GM19023 (cell line): Measurements from ENCODE around the gene SINHCAF.
"Not testable (repeated sequence)": the region's sequence is repeated elsewhere in the genome, so short reads cannot be mapped to it uniquely, and the experiment has no call there.

ENCODE experiments used
- ATAC-seq: cut with Tn5 transposase; IDR thresholded peaks from one replicate; pipeline ENCODE4 v1.9.1; 2021; ENCODE audit warnings: mild to moderate bottlenecking, moderate library complexity; ENCODE audit not compliant: unreplicated experiment

SINHCAF gene, protein sequence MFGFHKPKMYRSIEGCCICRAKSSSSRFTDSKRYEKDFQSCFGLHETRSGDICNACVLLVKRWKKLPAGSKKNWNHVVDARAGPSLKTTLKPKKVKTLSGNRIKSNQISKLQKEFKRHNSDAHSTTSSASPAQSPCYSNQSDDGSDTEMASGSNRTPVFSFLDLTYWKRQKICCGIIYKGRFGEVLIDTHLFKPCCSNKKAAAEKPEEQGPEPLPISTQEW

DNA sequence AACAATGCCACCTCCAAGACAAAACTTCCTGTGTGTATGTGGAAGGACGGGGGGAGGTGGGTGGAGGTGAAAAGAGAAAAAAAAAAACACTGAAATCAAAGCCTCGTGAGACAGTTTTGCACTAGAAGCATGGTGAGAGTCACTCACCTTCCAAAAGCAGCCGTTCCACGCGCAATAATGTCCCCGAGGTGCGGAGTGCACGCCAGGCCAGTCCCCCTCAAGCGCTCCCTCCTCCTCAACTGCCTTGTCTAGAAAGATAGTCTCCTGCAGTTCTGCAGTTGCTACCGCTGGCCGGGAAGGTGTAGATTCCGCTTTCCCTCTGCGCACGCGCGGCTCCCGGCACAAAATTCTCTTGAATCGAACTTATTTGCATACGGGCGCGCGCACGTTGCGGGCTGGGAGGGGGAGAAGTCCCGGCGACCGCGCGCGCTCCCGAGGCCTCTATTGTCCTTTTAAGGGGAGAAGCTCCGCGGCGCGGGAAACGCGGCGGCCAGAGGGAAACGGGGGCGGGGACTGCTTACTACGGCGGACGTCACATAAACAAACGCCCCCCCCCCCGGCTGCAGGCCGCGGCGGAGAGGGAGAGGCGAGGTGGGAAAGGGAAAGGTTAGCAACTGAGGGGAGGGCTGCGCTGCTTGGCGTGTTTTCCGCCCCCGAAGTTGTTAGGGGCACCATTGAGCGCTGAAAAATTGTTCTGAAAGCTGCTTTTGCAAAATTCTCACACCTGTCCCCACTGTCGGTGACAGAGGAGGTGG is at the start of gene SINHCAF:
TSS of gene SINHCAF (minus strand) at position 274 of the 755 bp plus-strand sequence. CDS start 27,946 bp downstream, outside the sequence.
- peak; percentile 51 for ATAC-seq

DNA sequence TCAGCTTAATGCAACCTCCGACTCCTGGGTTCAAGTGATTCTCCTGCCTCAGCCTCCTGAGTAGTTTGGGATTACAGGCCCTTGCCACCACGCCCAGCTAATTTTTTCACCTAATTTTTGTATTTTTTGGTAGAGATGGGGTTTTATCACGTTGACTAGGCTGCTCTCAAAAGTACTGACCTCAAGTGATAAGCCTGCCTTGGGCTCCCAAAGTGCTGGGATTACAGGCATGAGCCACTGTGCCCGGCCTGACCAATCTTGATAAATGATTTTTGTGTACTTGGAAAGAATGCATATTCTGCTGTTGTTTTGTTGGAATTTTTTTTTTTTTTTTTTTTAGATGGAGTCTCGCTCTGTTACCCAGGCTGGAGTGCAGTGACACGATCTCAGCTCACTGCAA is 49.5 kb upstream of the SINHCAF start:
- ATAC-seq, result not testable (repeated sequence)

DNA sequence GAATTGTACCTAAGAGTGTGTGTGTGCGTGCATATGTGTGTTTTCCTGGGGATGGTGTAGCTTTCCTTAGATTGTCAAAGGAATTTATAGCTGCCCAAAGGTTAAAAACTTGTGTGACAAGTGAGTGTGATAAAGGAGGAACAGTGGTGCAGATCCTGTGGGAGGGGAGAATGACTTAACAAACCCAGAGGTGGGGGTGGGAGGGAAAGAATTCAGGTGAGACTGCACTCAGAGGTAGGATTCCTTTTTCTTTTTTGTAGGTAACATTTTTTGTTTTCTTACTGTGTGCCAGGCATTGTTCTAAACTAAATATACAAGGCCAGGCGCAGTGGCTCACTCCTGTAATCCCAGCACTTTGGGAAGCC is 45.3 kb upstream of the SINHCAF start:
- no peak for ATAC-seq

DNA sequence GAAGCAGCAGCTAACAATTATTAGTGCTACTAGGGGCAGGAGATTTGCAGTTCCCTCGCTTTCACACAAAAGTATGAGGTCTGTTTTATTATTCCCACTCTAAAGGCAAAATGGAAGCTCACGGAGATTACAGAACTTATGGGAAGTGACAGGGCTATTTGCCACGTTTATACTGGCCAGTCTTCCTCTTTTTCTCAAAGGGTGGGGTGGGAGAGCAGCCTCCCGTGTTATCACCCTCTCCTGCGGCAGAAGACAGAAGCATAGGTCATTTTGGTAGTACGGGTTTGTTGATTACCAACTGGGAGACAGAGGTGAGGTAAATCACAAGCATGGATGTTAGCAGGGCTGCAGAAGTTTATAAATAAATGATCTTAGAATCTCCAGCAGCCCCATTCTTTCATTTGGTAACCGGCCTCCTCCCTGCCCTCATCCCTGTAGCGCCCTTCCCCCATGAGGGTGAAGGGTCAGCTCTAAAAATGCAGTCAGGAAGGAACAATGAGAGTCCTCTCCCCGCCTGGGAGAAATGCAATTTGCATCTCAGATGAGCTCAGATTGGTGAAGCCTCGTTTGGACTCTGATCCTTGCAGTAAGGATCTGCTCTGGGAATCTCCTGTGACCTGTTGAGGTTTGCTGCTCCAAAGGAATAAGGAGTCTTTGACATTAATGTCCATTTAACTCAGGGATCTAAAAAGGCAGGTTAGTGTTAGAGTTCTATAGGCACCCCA is 44.7 kb upstream of the SINHCAF start:
- no peak for ATAC-seq

DNA sequence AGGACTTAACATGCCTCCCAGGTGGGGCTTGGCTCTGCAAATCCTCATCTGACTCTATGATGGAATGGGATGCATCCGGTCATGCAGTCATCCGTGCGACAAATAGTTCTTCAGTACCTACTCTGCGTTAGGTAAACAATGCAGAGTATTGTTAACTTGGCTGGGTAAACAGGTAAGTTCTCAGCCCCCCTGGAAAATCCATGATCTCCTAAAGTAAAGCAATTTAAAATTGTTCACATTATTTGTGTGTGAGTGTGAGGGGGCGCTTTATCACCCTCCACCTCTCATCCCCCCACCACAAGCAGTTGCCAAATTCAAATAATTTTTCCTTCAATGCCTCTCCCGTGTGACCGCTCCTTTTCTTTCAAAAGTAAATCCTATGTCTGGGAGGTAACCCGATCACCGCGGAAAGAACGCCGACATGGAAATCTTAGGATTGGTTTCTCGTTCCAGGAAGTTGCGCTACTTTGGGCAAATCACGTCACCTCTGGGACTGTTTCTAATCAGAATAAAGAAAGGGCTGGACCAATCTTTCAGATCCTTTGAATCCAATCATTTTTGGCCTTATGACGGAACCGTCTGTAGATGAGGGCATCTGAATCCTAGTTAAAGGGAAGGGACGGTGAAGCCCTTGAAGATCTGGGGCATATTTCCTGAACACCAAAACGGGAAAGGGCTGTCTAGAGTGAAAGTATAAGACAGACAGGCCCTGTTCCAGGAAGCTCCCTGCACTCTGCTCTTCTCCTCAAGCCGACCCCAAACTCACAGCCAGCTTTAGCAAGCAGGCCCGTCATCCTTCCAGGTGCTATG is 44.0 kb upstream of the SINHCAF start:
- ATAC-seq, result no peak

DNA sequence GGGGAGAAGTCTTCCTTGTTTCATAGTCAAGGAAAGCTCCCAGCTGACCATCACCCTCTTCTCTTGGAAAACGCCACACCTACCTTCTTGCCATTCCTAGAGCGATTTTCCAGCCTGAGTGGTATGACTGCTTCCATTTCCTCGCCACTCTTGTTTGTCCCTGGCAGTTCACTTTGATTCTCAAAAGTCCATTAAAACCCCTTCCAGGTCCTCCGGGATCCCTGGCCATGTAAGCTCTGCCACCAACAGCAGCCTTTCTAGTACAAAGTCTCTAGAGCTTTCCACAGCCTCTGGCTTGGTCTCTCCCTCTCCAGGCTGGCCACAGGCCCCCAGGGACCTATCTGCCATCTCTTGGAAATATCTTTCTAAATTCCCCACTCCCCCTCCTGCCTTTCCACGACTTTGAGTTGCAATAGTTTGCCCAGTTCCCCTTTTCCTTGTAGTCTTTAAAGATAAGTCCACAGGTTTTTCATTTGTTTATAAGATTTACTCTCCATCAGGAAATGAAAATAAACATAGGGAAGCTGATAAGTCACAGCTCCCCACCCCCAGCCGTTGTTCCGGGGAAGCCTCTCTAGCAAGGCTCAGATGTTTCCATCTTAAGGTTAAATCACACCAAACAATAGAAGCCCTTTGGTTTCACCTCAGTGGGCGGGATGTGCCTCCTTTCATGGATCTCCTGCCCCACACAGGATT is 42.9 kb upstream of the SINHCAF start:
- ATAC-seq, result no peak

DNA sequence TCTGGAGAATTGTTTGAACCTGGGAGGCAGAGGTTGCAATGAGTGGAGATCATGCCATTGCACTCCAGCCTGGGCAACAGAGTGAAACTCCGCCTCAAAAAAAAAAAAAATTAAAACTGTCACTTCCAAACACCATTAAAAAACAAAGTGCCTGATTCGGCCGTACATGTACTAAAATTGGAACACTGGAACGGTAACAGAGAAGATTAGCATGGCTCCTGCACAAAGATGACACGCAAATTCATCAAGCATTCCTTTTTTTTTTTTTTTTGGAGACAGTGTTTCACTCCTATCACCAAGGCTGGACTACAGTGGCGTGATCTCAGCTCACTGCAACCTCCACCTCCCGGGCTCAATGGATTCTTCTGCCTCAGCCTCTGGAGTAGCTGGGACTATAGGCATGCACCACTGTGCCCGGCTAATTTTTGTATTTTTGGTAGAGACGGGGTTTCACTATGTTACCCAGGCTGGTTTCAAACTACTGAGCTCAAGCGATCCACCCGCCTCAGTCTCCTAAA is 40.2 kb upstream of the SINHCAF start:
- ATAC-seq, result no peak

DNA sequence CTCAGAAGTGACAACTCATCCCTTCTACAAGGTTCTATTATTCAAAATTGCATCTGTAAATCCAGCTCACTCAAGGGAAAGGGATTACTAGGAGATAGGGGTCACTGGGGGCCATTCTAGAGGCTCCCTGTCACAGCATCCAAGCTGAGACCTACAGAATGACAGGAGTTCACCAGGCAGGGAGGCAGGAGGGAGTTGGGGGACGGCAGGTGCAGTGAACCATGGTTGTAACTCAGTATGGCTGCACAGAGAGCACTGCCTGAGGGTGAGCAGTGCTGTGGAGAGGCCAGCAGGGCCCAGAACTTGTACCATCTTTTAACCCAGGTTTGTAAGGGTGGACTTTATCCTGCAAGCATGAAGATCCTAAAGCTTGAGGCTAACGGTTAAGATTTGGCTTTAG is 37.9 kb upstream of the SINHCAF start:
- no peak for ATAC-seq

DNA sequence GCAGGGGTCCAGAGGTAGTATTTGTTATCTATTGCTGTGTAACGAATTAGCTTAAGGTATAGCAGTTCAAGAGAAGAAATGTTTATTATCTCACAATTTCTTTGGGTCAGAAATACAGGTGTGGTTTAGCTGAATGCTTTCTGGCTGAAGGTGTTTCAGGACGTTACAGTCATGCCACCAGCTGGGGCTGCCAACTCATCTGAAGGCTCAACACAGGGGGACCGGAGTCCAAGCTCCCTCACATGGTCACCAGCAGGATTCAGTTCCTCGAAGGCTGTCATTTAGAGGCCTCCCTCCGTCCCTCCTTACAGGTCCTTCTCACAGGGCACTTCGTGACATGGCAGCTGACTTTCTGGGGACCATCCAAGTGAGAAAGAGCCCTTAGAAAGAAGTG is 37.5 kb upstream of the SINHCAF start:
- peak; percentile 7 for ATAC-seq

DNA sequence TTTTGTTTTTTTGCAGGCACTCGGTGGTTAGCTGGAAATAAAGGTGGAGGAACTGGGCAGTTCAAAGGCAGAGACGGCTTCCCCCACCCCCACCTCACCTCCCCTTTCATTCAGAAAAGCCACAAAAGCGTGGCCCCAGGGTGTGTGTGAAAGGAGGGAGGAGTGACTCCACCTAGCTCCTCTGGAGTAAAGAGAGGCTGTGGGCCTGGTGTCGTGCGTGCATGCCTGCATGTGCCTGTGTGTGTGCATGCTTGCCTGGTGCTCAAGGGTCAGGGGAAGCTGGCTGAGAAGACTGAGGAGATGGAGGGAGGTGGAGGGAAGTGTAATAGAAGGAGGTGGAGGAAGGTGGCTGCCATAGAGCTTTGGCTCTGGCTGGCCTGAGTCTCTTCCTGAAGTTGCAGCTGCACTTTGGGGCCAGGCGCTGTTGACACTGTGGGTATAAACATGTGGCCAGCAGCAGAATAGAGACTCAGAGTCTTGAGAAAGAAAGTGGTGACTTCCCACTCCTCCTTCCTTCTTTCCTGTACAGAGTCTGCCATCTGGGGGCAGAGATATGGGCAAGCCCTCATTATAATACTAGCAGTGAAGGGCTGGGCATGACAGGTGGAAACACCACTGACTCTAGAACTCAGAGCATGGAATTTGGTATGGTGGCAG is 36.9 kb upstream of the SINHCAF start:
- peak; percentile 86 for ATAC-seq

DNA sequence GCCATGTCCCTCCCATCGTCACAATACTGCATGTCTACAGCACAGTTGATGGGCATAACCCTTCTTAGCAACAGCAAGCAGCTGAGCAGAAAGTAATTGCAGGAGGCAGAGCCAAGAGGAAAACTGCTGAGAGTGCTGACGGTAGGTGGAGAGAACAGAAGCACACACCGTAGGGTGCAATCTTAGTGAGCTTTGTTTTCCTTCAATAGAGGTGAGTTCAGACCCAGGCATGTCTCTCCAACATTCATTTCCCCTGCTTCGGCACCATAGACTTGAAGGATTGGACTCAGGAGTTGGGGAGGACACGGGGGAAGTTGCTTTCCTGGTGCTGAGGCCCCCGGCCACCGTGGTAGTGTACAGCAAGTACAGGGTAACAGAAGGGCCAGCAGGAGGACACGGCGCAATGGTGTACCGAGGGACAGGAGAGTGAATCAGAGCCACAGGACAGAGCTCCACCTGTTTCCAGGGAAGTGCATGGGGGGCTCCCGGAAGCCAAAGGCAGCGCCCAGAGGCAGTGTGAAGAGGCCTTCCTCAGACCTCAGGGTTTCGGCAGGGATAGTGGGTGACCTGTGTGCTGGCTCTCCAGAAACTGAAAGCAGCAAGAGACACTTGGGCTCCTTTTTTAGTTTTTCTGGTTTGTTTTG is 36.3 kb upstream of the SINHCAF start:
- ATAC-seq, result peak; percentile 8

DNA sequence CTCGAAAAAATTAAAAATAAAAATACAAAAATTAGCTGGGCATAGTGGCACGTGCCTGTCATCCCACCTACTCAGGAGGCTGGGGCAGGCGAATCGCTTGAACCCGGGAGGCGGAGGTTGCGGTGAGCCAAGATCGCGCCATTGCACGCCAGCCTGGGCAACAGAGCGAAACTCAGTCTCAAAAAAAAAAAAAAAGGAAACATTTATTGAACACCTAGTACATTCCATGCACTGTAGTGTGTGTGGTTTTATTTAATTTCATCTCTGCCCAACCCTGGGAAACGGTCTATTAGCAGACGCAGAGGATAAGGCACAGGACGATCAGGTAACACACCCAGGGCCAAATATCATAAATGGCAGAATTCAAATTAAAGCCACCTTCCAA is 35.8 kb upstream of the SINHCAF start:
- no peak for ATAC-seq

DNA sequence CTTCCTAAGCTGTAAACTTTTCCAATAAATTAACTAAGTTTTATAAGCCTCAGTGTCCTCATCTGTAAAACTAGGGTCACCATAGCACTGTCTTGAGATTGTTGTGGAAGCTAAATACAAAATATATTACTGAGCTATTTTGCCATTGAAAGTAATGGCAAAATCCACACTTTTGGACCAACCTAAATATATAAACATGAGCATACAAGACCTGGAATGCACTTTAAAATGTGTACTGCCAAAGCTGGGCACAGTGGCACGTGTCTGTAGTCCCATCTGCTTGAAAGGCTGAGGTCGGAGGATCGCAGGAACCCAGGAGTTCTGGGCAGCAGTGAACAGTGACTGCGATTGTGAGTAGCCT is 29.8 kb upstream of the SINHCAF start:
- no peak for ATAC-seq

DNA sequence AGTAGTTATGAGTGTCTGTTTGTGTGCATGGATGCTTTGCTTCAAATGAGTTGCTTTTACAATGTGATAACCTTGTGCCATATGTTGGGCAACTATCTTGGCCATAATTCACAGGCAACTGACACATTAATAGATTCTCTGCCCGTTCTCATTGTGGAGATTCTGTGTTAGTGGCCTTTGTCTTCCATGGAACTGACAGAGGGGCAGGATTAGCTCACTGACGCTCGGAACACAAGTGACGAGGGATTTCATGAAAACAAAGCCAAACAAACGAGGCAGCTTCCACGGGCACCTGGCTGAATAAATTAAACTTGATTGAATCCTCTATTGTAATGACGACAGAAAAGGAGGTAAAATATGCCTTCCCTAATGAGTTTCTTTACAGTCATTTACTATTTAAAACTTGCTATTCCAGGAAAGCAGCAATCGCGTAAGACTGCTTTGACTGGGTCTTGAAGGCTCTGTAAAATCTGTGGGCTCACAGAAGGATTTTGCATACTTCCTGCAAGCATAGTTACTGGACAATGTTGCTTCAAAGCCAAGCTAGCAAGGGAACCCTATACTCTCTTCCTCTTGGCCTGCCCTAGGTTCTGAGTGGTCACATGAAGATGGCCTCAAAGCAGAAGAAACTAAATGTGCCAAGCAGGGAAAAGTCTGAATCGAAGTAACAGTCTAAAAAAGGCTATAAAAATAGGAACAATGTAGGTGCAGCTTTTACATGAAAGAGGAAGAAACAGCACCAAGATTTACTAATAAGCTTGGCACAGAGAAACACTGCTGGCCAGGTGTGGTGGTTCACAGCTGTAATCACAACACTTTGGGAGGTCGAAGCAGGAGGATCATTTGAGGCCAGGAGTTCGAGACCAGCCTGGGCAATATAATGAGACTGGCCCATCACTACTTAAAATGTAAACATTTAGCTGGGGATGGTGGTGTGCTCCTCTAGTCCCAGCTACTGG is 28.1 kb upstream of the SINHCAF start:
- ATAC-seq, result no peak

DNA sequence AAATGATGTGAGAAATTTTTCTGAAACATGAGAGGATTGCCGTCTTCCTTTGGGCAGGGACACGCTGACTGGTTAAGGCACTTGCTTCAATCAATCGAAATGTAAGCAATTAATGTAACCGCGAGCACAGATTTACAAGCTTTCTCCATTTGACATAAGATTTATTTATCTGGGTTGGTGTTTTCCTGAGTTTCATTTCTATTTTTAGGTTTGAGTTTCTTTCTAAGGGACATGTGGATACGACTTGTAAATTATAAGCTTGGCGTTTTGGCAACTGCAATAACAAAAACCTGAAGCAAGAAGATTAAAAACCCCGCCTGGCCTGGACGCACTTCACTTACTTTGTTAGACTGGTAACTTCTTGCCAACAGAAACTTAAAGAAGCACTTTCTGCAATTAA is 20.3 kb upstream of the SINHCAF start:
- no peak for ATAC-seq

DNA sequence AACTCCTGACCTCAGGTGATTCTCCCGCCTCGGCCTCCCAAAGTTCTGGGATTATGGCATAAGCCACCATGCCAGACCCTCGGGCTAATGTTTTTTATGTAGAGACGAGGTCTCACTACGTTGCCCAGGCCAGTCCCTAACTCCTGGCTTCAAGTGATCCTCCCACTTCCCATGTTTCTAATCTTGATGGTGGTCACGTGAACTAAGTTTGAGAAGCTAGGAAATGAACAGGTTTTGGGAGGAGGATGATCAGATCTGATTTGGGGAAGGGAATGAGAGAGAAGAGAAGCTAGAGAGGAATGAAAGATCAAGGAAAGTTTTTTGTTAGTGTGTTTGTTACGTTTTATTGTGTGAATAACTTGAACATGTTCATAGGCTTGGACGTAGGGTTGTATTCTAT is 17.2 kb upstream of the SINHCAF start:
- ATAC-seq, result no peak

DNA sequence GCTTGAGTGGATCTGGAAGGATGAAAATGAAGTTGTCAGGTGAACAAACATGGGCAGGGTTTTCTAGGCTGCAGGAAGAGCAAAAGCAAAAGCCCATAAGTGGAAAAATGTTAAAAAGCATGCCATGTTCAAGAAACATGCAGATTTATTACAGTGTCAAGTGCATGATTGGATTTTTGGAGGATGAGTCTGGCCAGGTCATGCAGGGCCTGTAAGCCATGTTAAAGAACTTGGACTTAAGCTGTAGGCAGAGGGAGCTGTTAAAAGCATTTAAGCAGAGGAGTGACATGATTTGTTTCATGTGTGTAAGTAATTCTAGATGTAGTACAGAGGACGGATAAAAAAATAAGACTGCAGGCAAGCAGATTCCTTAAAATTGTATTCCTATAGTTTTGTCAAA is 16.3 kb upstream of the SINHCAF start:
- no peak for ATAC-seq

DNA sequence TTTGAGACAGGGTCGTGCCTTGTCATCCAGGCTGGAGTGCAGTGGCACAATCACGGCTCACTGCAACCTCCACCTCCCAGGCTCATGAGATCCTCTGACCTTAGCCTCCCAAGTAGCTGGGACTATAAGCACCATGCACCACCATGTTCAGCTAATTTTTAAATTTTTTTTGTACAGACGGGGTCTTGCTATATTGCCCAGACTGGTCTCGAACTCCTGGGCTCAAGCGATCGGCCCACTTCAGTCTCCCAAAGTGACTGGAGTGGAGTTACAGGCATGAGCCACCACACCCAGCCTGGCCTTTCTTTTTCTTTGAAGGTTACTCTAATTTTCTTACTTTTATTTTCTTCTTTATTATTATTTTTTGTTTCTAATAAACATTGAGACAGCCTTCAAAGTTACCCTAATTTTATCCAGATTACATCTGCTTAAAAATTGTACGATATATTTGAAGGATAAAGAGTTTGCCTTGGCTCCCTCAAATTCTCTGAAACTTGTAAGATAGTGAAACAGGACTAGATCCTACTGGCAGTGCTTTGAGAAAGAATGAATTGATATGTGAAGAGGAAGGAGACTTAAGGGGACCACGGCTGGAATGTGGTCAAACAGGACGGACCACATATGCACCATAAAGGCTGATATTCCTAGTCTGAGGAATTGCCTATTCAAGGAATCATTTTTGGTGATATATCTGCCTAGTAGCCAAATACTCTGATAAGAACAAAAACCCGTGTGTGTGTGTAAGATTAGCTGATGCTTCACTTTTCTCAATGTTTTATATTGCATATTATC is 14.1 kb upstream of the SINHCAF start:
- no peak for ATAC-seq
